T-cell (primary cell): ENCODE results near the gene USP37. TPM values are rescaled to one million over a fixed set of nuclear protein-coding genes. Genes with fewer than 3 reads are reported as not detected.

ENCODE experiments used
- ATAC-seq, 4 experiments: fragments of 200-7000 bp in 3 of 4; fragments of 150-1000 bp in 1 of 4; cut with Tn5 transposase; replicated peaks in 1 of 4; 1 replicate in 3 of 4; 2 replicates in 1 of 4; pipeline ENCODE4 v1.10.0; 2021; ENCODE audit warnings: moderate library complexity in 3 of 4, mild to moderate bottlenecking in 2 of 4, moderate number of reproducible peaks in 1 of 4
- CTCF ChIA-PET, 2 donors: fragments of 300-600 bp; sonication (Branson Sonifier 250); formaldehyde crosslinking; loops; one replicate each; lab custom pipeline; 2022; ENCODE audit warnings: antibody characterized with exemption in 2 of 2; lab: Charles Lee
- POLR2A ChIA-PET, 2 donors: fragments of 300-600 bp; sonication (Branson Sonifier 250); formaldehyde crosslinking; loops; one replicate each; lab custom pipeline; 2022; ENCODE audit warnings: antibody characterized with exemption in 2 of 2; lab: Charles Lee
- DNase-seq, 35 experiments: peaks; one replicate each; pipeline versions ENCODE4 v3.0.0 to v3.0.0-alpha.2; 2013 to 2023
- H3K27ac ChIP-seq: one replicate; pipeline ENCODE4 v1.5.1; 2013; ENCODE audit warnings: low read length
- H3K27me3 ChIP-seq, 2 experiments: replicated peaks in 1 of 2; 1 replicate in 1 of 2; 2 replicates in 1 of 2; pipeline versions ENCODE4 v1.6.1 to v1.7.0; 2013; ENCODE audit warnings: low read length in 1 of 2, mixed read lengths in 1 of 2; ENCODE audit not compliant: control insufficient read depth in 2 of 2, insufficient read depth in 2 of 2; ENCODE audit errors: extremely low read depth in 1 of 2
- H3K36me3 ChIP-seq, 2 donors: 1 replicate in 1 of 2; 2 replicates in 1 of 2; pipeline versions ENCODE4 v1.6.1 to v1.7.0; 2013; ENCODE audit warnings: low read length in 1 of 2; ENCODE audit not compliant: control insufficient read depth in 2 of 2, insufficient read depth in 1 of 2; ENCODE audit errors: extremely low read depth in 1 of 2
- H3K4me1 ChIP-seq, 2 experiments: 1 replicate in 1 of 2; 2 replicates in 1 of 2; pipeline versions ENCODE4 v1.6.1 to v1.7.0; 2013; ENCODE audit warnings: low read length in 2 of 2, mixed read lengths in 1 of 2; ENCODE audit not compliant: insufficient read depth in 2 of 2, control insufficient read depth in 1 of 2; ENCODE audit errors: extremely low read depth in 1 of 2
- H3K4me3 ChIP-seq, 2 donors: 1 replicate in 1 of 2; 2 replicates in 1 of 2; pipeline versions ENCODE4 v1.5.1 to v1.7.0; 2013; ENCODE audit warnings: mild to moderate bottlenecking in 2 of 2, low read length in 1 of 2, moderate library complexity in 1 of 2; ENCODE audit not compliant: control insufficient read depth in 1 of 2; ENCODE audit errors: extremely low read depth in 1 of 2
- H3K9me3 ChIP-seq: 2 replicates; pipeline ENCODE4 v1.7.0; 2013
- H3K27ac Mint-ChIP-seq, 2 donors: one replicate each; pipeline ENCODE4 v1.8.0; 2020 to 2021; ENCODE audit warnings: mild to moderate bottlenecking in 2 of 2, mixed read lengths in 2 of 2
- H3K27me3 Mint-ChIP-seq, 2 donors: one replicate each; pipeline ENCODE4 v1.8.0; 2021 to 2022; ENCODE audit warnings: mixed read lengths in 2 of 2
- H3K36me3 Mint-ChIP-seq: one replicate; pipeline ENCODE4 v1.8.0; 2021; ENCODE audit warnings: mixed read lengths
- H3K4me1 Mint-ChIP-seq, 3 donors: one replicate each; pipeline ENCODE4 v1.8.0; 2020 to 2022; ENCODE audit warnings: mixed read lengths in 3 of 3, mild to moderate bottlenecking in 1 of 3
- H3K4me3 Mint-ChIP-seq, 3 donors: one replicate each; pipeline ENCODE4 v1.8.0; 2020 to 2022; ENCODE audit warnings: mild to moderate bottlenecking in 3 of 3, mixed read lengths in 3 of 3, moderate library complexity in 3 of 3
- H3K9me3 Mint-ChIP-seq, 3 donors: one replicate each; pipeline ENCODE4 v1.8.0; 2020 to 2022; ENCODE audit warnings: mixed read lengths in 3 of 3
- WGBS: methylation state at CpG from one replicate; pipeline ENCODE4 v1.1.5; 2013; ENCODE audit warnings: missing lambda C conversion rate; ENCODE audit not compliant: insufficient coverage; 5-methylcytosine and 5-hydroxymethylcytosine counted together
- total RNA-seq, 35 experiments: library from RNA in 6 of 35; stranded (reverse) in 6 of 35; fragments of 120-200 nt in 1 of 35; gene quantifications; one replicate each; pipeline versions ENCODE4 v1.2.1 to v1.2.4 and lab custom pipeline; 2013 to 2026

Gene USP37
- total RNA-seq, 5 donors from 2014 or later (not counting 1 experiment from before 2014, with no cell fraction given): 19.5 to 28.8 (median 22.9) TPM

DNA sequence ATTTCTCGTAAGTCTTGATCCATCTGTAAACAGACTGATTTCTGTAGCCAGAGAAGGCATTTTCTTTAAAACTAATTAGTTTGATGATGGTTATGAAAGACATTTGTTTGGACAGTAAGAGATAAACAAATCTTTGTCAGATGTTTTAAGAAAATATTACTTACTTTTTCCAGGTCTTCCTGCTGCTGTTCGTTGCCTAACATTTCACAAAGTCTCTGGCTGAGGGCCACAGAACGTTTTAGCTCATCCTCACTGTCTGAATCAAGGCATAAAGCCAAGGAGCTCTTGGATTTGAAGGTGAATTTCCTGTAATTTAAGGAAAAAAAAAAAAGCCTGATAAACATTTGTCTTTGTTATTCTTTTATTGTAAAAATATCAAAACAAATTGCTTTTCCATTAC is 91.5 kb downstream of the USP37 start:
- Histone ChIP-seq H3K27me3 (no peaks in the 10 kb centered on the region), H3K9me3 (no peaks in the 10 kb centered on the region), H3K27ac (no peak overlapping the region), H3K4me1 (peaks cover 0 to 2% of the 10 kb centered on the region in 2 experiments), H3K4me3 (no peak overlapping the region), H3K36me3 (peaks cover 0 to 59% of the 10 kb centered on the region in 2 donors)
- Mint-ChIP-seq H3K4me3 (no peak overlapping the region), H3K27me3 (no peaks in the 10 kb centered on the region), H3K36me3 (peaks cover 51% of the 10 kb centered on the region), H3K9me3 (no peaks in the 10 kb centered on the region), H3K4me1 (peaks cover 0 to 3% (median 2%) of the 10 kb centered on the region in 3 donors), H3K27ac (no peak overlapping the region)
- no peak for ATAC-seq
- WGBS: 100% methylated on average over 1 of the region's 3 CpGs
- no peak for DNase-seq
- ChIA-PET CTCF (interaction anchor here in 1 of 2 donors (0.6 kb wide), 1 partner anchor 181 kb away, joined by 8 read pairs; no protein-coding TSS in a partner anchor), POLR2A (interaction anchor here in 1 of 2 donors (0.7 kb wide), 1 partner anchor 181 kb away, joined by 6 read pairs; no protein-coding TSS in a partner anchor)

DNA sequence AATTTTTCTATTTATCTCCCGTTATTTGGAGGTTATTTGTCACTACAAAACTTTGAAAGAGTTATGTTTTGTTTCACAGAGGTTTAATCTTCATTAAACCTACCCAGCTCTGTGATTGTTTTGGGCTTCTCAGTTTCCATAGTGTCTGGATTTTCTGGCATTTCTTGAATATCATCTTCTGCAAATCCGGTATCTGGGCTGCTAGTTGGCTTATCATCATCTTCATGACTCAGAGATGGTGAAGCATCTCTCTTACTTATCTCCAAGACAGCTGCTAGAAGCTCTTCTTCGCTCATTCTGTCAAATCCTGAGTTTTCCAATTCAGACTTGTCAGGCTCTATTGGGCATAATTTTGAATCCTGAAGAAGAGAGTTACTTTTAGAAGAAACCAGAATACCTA is 93.6 kb downstream of the USP37 start:
- H3K27ac Mint-ChIP-seq: no peak overlapping the region
- Histone ChIP-seq H3K4me1 (peaks cover 2 to 4% of the 10 kb centered on the region in 2 experiments), H3K36me3 (peaks cover 0 to 47% of the 10 kb centered on the region in 2 donors), H3K9me3 (no peaks in the 10 kb centered on the region), H3K27ac (no peak overlapping the region), H3K4me3 (no peak overlapping the region), H3K27me3 (no peaks in the 10 kb centered on the region)
- DNase-seq: no peak
- no peak overlapping the region for H3K4me3 Mint-ChIP-seq
- H3K36me3 Mint-ChIP-seq: peaks cover 51% of the 10 kb centered on the region
- 100% methylated on average over 1 of the region's 3 CpGs for WGBS
- H3K9me3 Mint-ChIP-seq: no peaks in the 10 kb centered on the region
- POLR2A ChIA-PET: no interaction called here
- no peak for ATAC-seq
- peaks cover 0 to 18% (median 6%) of the 10 kb centered on the region in 3 donors for H3K4me1 Mint-ChIP-seq
- H3K27me3 Mint-ChIP-seq: no peaks in the 10 kb centered on the region
- CTCF ChIA-PET: interaction anchor here in 1 of 2 donors (0.6 to 1.4 kb wide), 2 partner anchors 22 to 97 kb away, joined by 3 to 4 read pairs; no protein-coding TSS in a partner anchor

DNA sequence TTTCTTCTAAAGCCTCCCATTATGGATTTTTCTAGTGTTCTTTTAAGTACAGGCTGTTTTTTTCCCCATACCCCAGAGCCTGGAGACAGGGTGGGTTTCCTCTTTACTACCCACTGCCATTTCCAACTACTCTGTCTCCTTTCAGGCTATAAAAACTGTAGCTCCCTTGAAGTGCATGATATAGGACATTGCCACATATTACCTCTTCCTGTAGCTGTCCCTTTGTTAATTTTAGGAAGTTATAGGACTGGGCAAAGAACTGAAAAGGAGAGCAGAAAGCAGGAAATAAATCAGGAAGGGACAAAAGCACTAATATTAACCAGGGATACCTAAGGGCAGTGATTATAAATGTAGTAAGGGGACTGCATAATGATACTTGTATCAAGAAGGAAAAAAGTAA is 95.2 kb downstream of the USP37 start:
- Histone ChIP-seq H3K4me3 (no peak overlapping the region), H3K9me3 (no peaks in the 10 kb centered on the region), H3K27ac (no peak overlapping the region), H3K27me3 (no peaks in the 10 kb centered on the region), H3K36me3 (peaks cover 0 to 41% of the 10 kb centered on the region in 2 donors), H3K4me1 (peaks cover 2 to 4% of the 10 kb centered on the region in 2 experiments)
- no peak for ATAC-seq
- Mint-ChIP-seq H3K27me3 (no peaks in the 10 kb centered on the region), H3K27ac (no peak overlapping the region), H3K36me3 (peaks cover 47% of the 10 kb centered on the region), H3K4me1 (peaks cover 0 to 18% (median 6%) of the 10 kb centered on the region in 3 donors), H3K9me3 (no peaks in the 10 kb centered on the region), H3K4me3 (no peak overlapping the region)
- ChIA-PET POLR2A (no interaction called here), CTCF (interaction anchor here in 1 of 2 donors (0.6 kb wide), 1 partner anchor 255 kb away, joined by 3 read pairs; no protein-coding TSS in a partner anchor)
- no peak for DNase-seq

DNA sequence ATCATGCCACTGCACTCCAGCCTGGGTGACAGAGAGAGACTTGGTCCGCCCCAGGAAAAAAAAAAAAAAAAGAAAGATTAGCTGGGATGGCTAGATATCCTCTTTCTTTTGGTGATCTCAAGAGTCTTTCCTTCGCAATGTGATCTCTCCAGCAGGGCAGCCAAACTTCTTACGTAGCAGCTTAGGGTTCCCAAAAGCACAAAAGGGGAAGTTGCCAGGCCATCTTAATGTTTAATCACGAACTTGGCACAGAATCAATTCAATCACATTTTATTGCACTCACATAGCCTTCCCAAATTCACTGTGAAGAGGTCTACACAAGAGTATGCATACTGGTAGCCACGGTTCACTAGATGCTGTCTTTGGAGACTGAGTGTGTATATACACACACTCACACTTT is 96.2 kb downstream of the USP37 start:
- peaks cover 2 to 4% of the 10 kb centered on the region in 2 experiments for H3K4me1 ChIP-seq
- ATAC-seq: no peak
- H3K36me3 ChIP-seq: peaks cover 0 to 38% of the 10 kb centered on the region in 2 donors
- peaks cover 0 to 18% (median 6%) of the 10 kb centered on the region in 3 donors for H3K4me1 Mint-ChIP-seq
- H3K9me3 ChIP-seq: no peaks in the 10 kb centered on the region
- WGBS: 83% methylated on average over 1 of the region's 5 CpGs
- DNase-seq: peak in 1 of 35 experiments; percentile 4
- ChIA-PET CTCF (interaction anchor here (0.6 to 0.7 kb wide), 4 partner anchors 20 to 243 kb away, joined by 3 to 5 read pairs (median 3); no protein-coding TSS in a partner anchor), POLR2A (interaction anchor here in 1 of 2 donors (0.7 kb wide), 1 partner anchor 11 kb away, joined by 3 read pairs; no protein-coding TSS in a partner anchor)
- no peak overlapping the region for H3K4me3 Mint-ChIP-seq
- H3K36me3 Mint-ChIP-seq: peaks cover 42% of the 10 kb centered on the region
- H3K4me3 ChIP-seq: no peak overlapping the region
- no peaks in the 10 kb centered on the region for H3K27me3 Mint-ChIP-seq
- no peaks in the 10 kb centered on the region for H3K27me3 ChIP-seq
- H3K9me3 Mint-ChIP-seq: no peaks in the 10 kb centered on the region
- no peak overlapping the region for H3K27ac Mint-ChIP-seq
- H3K27ac ChIP-seq: no peak overlapping the region

DNA sequence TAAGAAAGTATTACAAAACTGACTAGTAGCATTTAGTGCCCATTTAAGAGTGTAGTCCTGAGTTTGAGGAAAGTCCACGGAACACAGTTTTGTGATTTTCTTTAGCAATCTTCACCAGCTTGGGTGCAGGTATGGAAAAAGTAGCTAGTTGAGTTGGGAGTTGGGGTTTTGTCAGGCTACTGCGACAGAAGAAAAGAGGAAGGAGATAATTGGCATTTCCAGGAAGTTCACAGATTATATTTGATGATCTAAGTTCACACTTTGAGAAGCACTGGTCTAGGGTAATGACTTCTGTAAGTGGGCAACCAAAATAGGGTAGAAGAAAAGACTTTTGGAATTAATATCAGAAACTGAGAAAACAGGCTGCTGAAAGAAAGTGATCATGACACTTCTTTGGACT is 97.1 kb downstream of the USP37 start:
- Mint-ChIP-seq H3K36me3 (peaks cover 39% of the 10 kb centered on the region), H3K27me3 (no peaks in the 10 kb centered on the region), H3K27ac (peak overlapping the region; percentile 4 to 47), H3K4me1 (peaks cover 4 to 22% (median 10%) of the 10 kb centered on the region in 3 donors), H3K9me3 (no peaks in the 10 kb centered on the region), H3K4me3 (no peak overlapping the region)
- POLR2A ChIA-PET: interaction anchor here in 1 of 2 donors (0.6 kb wide), 1 partner anchor 18 kb away, joined by 3 read pairs; no protein-coding TSS in a partner anchor
- Histone ChIP-seq H3K27me3 (no peaks in the 10 kb centered on the region), H3K4me1 (peaks cover 2 to 4% of the 10 kb centered on the region in 2 experiments), H3K9me3 (no peaks in the 10 kb centered on the region), H3K27ac (peak overlapping the region; percentile 8), H3K4me3 (no peak overlapping the region), H3K36me3 (peaks cover 0 to 30% of the 10 kb centered on the region in 2 donors)
- no peak for ATAC-seq
- CTCF ChIA-PET: interaction anchor here in 1 of 2 donors (0.7 kb wide), 1 partner anchor 19 kb away, joined by 5 read pairs; no protein-coding TSS in a partner anchor
- 58% methylated on average over 2 of the region's 2 CpGs for WGBS
- DNase-seq: no peak

DNA sequence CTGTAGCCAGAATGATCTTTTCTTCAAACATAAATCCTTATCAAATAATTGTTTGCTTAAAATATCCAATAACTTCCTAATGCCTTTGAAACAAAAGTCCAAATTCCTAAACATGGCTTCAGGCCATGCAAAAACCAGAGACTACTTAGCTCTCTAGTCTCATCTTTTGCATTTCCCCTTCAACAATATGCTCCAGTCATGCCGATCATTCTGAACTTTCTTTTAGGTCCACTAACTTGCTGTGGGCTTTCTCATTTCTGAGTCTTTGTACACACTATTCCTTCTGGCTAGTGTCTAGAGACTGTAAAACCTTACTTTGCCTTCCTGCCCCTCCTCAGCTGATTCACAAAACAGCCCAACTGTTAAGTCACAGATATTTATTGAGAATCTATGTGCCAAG is 97.7 kb downstream of the USP37 start:
- Mint-ChIP-seq H3K27ac (peak overlapping the region; percentile 4 to 43), H3K36me3 (peaks cover 39% of the 10 kb centered on the region), H3K4me3 (no peak overlapping the region), H3K4me1 (peaks cover 6 to 24% (median 12%) of the 10 kb centered on the region in 3 donors), H3K27me3 (no peaks in the 10 kb centered on the region), H3K9me3 (no peaks in the 10 kb centered on the region)
- DNase-seq (no peak), ATAC-seq (no peak)
- H3K9me3 ChIP-seq: no peaks in the 10 kb centered on the region
- 0% methylated on average over 1 of the region's 1 CpG for WGBS
- ChIA-PET CTCF (no interaction called here), POLR2A (no interaction called here)
- peaks cover 0 to 26% of the 10 kb centered on the region in 2 donors for H3K36me3 ChIP-seq
- peak overlapping the region; percentile 8 for H3K27ac ChIP-seq
- H3K27me3 ChIP-seq: no peaks in the 10 kb centered on the region
- H3K4me1 ChIP-seq: peaks cover 2 to 4% of the 10 kb centered on the region in 2 experiments
- no peak overlapping the region for H3K4me3 ChIP-seq
